HFF-Myc (cell line): ENCODE results near the gene STX8.

Experiments
- DNase-seq: peaks from one replicate; pipeline ENCODE4 v3.0.0-alpha.2; 2011; ENCODE audit warnings: low read depth; ENCODE audit errors: extremely low read depth
- H3K4me3 ChIP-seq: replicated peaks from 2 replicates; pipeline ENCODE4 v1.5.1; 2011; ENCODE audit warnings: low read depth, mild to moderate bottlenecking, control low read depth, low read length
- TF ChIP-seq, protein P1 (sequence below): IDR thresholded peaks from 2 replicates; pipeline ENCODE4 v1.5.1; 2012; ENCODE audit warnings: mild to moderate bottlenecking, low read depth, low read length, control low read depth; ENCODE audit errors: missing control alignments

STX8 gene

DNA sequence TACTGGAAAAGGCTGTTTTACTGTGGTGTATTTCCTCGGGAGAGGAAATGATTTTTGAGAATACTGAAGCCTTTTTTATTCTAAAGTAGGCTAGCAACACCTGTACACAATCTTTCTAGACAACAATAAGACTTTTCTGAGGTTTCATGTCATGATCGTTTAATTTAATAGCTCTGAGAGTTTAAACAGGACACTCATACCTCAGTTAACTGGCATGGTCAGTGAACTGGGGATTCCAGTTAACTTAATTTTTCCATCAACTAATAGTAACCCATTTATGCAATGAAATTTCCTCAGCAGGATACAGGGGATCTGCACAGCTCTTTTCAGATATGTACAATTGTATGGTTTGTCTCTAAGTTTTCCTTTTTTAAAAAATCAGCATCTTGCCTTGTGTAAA, 291.7 kb downstream of the STX8 start:
- no peak for DNase-seq
- H3K4me3 ChIP-seq = no peak overlapping the region
- TF ChIP-seq, protein P1, sequence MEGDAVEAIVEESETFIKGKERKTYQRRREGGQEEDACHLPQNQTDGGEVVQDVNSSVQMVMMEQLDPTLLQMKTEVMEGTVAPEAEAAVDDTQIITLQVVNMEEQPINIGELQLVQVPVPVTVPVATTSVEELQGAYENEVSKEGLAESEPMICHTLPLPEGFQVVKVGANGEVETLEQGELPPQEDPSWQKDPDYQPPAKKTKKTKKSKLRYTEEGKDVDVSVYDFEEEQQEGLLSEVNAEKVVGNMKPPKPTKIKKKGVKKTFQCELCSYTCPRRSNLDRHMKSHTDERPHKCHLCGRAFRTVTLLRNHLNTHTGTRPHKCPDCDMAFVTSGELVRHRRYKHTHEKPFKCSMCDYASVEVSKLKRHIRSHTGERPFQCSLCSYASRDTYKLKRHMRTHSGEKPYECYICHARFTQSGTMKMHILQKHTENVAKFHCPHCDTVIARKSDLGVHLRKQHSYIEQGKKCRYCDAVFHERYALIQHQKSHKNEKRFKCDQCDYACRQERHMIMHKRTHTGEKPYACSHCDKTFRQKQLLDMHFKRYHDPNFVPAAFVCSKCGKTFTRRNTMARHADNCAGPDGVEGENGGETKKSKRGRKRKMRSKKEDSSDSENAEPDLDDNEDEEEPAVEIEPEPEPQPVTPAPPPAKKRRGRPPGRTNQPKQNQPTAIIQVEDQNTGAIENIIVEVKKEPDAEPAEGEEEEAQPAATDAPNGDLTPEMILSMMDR = no peak

DNA sequence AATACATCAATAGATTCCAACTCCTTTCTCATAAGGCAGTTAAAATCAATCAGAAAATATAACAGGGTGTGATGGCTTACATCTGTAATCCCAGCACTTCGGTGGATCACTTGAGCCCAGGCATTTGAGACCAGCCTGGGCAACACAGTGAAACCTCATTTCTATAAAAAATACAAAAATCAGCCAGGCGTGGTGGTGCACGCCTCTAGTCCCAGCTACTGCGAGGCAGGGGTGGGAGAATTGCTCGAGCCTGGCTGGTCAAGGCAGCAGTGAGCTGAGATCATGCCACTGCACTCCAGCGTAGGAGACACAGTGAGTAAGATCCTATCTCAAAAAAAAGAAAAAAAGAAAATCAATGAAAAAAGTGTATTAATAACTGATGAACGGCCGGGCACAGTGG, 295.7 kb downstream of the STX8 start:
- no peak overlapping the region for H3K4me3 ChIP-seq
- DNase-seq = no peak
- TF ChIP-seq, protein P1 = no peak

DNA sequence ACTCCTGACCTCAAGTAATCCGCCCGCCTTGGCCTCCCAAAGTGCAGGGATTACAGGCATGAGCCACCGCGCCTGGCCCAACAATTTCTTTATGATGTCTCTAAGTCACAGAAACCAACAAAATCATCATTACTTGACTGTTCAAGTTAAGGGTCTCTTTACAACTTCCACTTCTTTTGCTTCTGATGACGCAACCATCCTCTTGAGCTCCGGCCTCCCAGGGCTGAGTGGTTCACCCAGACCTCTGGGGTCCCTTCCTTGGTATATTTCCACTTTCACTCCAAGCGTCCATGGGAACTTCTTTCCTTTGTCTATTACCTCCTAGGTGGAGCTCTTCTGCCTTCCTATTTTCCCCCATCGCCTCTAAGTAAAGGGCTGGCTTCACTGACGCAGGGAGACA, 300.6 kb downstream of the STX8 start:
- TF ChIP-seq, protein P1 = no peak
- no peak overlapping the region for H3K4me3 ChIP-seq
- DNase-seq = no peak

DNA sequence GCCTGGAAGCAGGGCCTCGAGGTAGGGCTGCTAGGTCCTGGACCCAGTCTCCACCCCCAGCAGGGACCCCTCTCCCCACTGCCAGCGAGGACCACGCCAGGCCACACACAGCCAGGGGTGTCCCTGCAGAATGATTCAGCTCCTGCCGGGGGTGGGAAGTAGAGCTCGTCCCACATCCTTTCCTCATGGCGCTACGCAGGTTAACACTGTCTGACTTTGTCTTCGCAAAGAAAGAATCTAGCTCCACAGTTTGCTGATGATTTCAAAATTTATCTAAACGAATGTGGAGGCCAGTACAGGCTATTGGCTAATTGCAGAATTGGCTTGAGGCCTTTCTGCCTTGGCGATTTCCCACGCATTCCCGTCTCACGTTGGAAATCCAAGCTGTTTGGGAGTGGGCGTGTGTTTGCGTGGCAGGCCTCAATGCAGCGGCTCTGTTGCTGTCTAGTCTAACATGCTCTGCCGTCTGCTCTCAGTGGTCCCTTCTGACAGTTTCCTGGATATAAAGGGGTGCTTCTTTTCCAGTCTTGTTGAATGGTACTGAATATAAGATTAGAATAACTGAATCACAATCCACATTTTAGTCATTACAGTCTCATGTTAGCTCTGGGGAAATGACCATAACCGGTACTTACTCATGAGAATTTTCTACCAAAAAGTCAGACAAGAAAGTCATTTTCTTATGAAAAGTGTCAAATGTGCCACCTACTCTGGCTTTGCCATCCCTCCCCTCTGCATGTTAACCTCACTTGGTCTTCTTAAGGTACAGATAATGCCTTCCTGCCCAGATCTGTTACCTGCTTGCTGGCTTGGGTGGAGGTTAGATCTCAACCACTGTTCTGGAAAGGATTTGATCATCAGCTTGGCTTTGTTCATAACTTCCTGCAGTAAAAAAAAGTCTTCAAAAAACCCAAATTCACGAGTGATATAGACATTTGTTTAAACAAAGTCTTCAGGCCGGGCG, 301.9 kb downstream of the STX8 start:
- TF ChIP-seq, protein P1 = no peak
- no peak for DNase-seq
- H3K4me3 ChIP-seq = no peak overlapping the region

DNA sequence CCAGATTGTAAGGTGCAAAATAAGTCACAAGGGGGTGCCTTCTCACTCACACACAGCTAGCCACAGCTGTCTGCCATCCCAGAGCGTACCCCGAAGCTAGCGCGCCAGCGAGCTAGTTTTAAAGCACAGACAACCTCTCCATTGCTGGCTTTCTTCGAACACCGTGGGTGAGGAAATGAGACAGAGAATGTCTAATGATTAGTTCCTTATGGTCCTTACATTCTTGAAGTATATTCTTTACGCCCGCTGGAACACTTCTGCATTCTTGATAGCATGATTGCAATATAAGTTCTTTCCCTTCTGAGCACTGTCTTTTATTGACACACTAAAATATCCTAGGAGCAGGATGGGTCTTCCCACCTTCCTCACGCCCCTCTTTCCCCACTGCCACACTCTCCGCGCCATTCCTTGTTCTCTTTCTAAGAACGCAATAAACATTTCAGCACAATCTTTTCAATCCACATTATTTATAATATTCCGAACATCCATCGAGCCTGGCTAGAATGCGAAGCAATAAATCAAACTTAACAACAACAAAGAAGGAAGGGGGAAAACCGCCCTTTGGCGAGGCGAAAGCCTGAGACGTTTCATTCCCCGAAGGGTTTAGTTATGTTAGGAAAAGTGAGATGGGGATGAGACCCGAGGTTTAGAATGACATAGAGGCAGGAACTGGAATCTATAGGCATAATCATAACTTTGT, 303.0 kb downstream of the STX8 start:
- DNase-seq = no peak
- H3K4me3 ChIP-seq = no peak overlapping the region
- TF ChIP-seq, protein P1 = no peak

DNA sequence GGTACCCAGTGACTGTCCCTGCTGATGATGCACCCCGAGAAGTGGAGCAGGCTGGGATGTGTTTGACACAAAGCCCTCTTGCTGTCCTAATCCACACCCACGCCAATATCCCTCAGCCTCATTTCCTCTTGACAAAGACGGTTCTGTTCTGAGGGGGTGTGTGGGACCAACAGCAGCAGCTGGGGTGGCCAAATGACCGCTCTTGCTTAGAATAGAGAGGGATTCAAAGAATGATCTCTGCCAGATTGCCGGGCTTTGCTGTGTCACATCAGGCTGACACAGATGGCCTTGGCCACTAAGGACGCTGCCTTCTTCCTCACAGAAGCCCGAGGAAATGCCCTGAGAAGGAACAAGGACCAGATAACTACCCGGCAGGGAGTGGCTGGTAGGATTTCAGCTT, 303.6 kb downstream of the STX8 start:
- H3K4me3 ChIP-seq = no peak overlapping the region
- DNase-seq = no peak
- TF ChIP-seq, protein P1 = no peak
